GM21717 (cell line): ENCODE measurements around the gene KLHL22.

Experiments
- ATAC-seq: cut with Tn5 transposase; IDR thresholded peaks from one replicate; pipeline ENCODE4 v1.9.1; 2021; ENCODE audit warnings: mild to moderate bottlenecking, moderate library complexity; ENCODE audit not compliant: unreplicated experiment

KLHL22 gene

DNA sequence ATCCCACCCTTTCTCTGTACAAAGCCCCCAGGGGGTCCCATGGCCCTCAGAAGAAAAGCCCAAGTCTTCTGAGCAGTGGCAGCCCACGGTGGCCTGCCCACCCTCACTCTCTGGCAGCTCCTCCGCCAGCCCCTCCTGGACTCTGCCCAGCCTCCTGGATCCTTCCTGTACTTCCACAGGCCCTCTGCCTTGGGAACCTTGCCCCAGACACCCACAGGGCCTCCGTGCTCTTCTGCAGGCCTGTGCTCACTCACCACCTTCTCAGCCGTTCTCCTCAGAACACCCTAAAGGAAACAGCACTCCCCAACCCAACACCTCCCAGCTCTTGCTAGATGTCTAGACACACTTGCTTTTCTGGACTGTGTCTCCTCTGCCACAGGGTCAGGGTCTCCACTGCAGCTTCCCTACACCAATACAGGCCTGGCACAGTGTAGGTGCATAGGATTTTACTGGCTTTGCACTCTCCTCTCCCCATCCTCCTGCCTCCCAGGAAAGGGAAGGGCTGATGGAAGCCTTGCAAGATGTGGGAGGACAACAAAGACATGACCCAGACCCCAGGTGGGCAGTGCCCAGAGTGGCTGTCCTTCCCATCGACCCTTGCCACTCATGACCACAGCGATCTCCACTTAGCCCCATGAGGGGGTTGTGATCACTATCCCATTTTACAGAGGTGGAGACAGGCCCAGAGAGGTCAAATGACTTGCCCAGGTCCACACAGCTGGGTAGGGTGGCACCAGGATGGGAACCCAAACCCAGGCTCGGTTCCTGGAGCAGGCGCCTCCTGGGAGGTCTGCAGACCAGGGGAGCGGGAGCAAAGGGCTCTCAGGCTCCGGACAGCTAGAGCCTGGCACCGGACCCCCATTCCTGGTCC is 59.9 kb downstream of the KLHL22 start:
- ATAC-seq, result no peak

GRCh38 chr22:20434773-20435172 is 60.8 kb downstream of the KLHL22 start:
- no peak for ATAC-seq

- ATAC-seq, result no peak
These were observed 61.3 kb downstream of the KLHL22 start for GRCh38 chr22:20434264-20434751.

- ATAC-seq, result no peak
These were observed 61.8 kb downstream of the KLHL22 start for GRCh38 chr22:20433686-20434241.

- ATAC-seq, result no peak
These were observed 62.4 kb downstream of the KLHL22 start for GRCh38 chr22:20433191-20433590.

- no peak for ATAC-seq
These were observed 63.3 kb downstream of the KLHL22 start for GRCh38 chr22:20432244-20432686.

- ATAC-seq, result no peak
These were observed 63.9 kb downstream of the KLHL22 start for GRCh38 chr22:20431511-20432192.

DNA sequence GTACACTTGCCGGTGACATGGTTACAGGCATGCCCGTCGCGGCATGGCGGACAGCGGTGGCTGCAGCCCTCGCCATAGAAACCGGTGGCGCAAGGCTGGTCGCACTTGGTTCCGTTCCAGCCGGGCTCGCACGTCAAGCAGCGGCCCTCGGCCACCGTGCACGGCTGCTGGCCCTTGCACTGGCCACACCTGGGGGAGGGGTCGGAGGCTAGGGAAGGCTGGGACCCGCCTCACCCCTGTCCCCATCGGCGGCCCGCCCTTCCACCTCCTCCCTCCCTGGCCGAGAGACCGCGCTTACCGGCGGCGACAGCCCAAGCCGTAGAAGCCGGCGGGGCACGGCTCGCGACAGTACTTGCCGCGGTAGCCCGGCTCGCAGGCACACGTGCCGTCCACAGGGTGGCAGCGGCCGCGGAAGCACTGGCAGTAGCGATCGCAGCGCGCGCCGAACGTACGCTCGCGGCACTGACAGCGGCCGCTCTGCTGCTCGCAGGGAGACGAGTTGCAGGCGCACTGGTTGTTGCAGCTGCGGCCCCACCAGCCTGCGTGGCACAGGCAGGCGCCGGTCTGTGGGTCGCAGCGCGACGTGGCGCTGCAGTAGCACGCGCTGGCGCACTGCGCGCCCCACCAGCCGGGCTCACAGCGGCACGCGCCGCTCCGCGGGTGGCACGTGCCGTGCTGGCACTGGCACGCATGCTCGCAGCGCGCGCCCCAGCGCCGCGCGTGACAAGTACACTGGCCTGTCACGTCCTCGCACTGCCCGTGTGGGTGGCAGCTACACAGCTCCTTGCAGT is 64.7 kb downstream of the KLHL22 start:
- ATAC-seq, result no peak

GRCh38 chr22:20430101-20430719 is 65.4 kb downstream of the KLHL22 start:
- no peak for ATAC-seq

GRCh38 chr22:20429254-20430100 is 66.1 kb downstream of the KLHL22 start:
- ATAC-seq, result no peak

GRCh38 chr22:20428496-20429253 is 66.9 kb downstream of the KLHL22 start:
- ATAC-seq, result no peak

DNA sequence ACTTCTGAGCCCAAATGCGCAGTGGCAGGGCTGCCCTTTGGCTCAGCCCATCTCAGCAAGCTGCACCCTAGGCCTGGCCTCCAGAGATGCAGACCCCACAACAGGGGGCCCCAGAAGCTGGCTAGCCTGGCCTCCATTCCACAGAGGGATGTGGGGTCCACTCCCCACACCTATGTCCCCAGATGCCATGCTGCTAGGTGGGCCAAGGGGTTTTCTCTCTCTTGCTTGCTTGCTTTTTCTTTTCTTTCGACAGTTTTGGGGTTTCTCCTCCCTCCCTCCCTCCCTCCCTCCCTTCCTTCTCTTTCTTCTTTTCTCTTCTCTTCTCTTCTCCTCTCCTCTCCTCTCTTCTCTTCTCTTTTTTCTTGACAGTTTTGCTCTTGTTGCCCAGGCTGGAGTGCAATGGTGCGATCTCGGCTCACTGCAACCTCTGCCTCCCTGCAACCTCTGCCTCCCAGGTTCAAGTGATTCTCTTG is 67.6 kb downstream of the KLHL22 start:
- ATAC-seq, result no peak

GRCh38 chr22:20427104-20427944 is 68.3 kb downstream of the KLHL22 start:
- ATAC-seq, result no peak

DNA sequence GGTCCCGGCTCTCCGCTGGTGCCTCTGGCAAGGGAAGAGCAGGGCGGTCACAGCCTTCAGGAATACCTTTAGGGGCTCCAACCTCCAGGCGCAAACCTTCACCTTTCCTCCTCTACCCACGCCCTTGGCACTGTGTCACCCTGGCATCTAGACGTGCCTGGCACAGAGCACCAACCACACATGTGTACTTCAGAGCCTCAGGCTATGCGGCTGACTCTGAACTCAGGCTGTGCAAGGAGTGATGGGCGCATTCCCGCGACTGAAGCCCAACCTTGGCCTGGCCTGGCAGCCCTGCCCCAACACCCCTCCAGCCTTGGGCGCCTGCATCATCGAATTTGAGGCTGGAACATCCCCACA is 69.4 kb downstream of the KLHL22 start:
- no peak for ATAC-seq

DNA sequence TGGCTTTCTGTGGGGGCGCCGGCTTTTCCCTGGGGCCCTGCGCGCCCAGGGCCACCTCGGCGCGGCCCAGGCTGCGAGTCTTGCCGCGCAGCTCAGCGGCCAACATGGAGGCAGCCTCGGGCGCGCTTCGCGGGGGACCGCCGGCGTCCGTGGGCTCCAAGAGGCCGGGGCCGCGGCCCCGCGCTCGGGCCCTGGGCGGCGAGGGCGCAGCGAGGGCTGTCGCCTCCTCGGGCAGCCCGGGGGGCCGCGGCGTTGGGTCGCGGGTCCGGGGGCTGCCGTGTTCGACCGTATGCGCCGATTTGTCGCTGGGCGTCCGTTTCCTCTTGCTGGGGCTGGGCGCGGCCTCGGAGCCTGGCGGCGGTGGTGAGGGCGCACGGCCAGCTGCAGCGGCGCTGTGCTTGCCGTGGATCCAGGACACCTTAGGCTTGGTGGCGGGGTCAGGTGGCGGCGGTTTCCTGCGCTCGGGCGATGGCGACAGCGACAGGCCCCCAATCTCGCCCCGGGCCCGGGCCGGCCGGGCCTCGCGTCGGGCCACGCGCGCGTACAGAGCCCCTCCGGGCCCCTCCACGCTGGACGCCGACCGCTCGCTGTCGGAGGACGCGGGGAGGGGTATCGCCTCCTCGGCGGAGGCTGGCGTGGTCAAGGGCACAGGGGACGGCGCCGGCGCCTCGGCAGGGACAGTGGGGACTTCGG is 69.9 kb downstream of the KLHL22 start:
- no peak for ATAC-seq

GRCh38 chr22:20424932-20425565 is 70.5 kb downstream of the KLHL22 start:
- ATAC-seq, result no peak

- no peak for ATAC-seq
These were observed 71.0 kb downstream of the KLHL22 start for GRCh38 chr22:20424568-20424931.
